ENCODE measurements around the gene PRKG1. TPM values are rescaled to one million over a fixed set of nuclear protein-coding genes. Genes with fewer than 3 reads are reported as not detected.

Gene PRKG1
- total RNA-seq, 8 experiments from 2014 or later, result 5.6 to 40.7 (median 6.6) TPM

GRCh38 chr10:51767103-51767763 lies 692.9 kb downstream of the PRKG1 start:
- WGBS, 10 experiments, result 0 to 100% (median 69%) methylated on average over 1 to 3 of the region's 3 CpGs; no CpG with 5 or more reads in 4 of the 10 experiments
- H3K4me3 ChIP-seq, result no peak overlapping the region
- H3K4me1 ChIP-seq (replicated peaks in 1 of 2), result no peaks in the 10 kb centered on the region
- in situ Hi-C loops (cut with MboI; ENCODE audit: low pct_unique_long_range_greater_than_20kb in 2 of 9, low sequenced_read_pairs in 9 of 9, unreplicated experiment in 9 of 9), result no loop called here
- H3K27ac ChIP-seq, result no peak overlapping the region
- ATAC-seq (replicated peaks in 6 of 8), result peak in 5 of 8 experiments; percentile 45 to 85 (median 68)

GRCh38 chr10:51768886-51769465 lies 694.7 kb downstream of the PRKG1 start:
- peaks cover 0 to 4% of the 10 kb centered on the region in 2 donors for H3K4me1 ChIP-seq (replicated peaks in 1 of 2)
- no peak for ATAC-seq (replicated peaks in 6 of 8)
- no peak overlapping the region for H3K27ac ChIP-seq
- 0 to 100% (median 82%) methylated on average over 1 to 4 of the region's 4 CpGs for WGBS, 10 experiments
- in situ Hi-C loops (cut with MboI; ENCODE audit: low pct_unique_long_range_greater_than_20kb in 2 of 9, low sequenced_read_pairs in 9 of 9, unreplicated experiment in 9 of 9), result no loop called here
- no peak overlapping the region for H3K4me3 ChIP-seq

- no peak for ATAC-seq (replicated peaks in 6 of 8)
- WGBS, 10 experiments, result 82 to 100% (median 100%) methylated on average over 1 to 2 of the region's 2 CpGs; no CpG with 5 or more reads in 5 of the 10 experiments
Measured at GRCh38 chr10:51770709-51771108, 696.4 kb downstream of the PRKG1 start.

GRCh38 chr10:51772387-51772786 lies 698.1 kb downstream of the PRKG1 start:
- 56 to 92% (median 77%) methylated on average over 2 of the region's 2 CpGs for WGBS, 10 experiments
- peaks cover 0 to 4% of the 10 kb centered on the region in 2 donors for H3K4me1 ChIP-seq (replicated peaks in 1 of 2)
- ATAC-seq (replicated peaks in 6 of 8), result no peak
- in situ Hi-C loops (cut with MboI; ENCODE audit: low pct_unique_long_range_greater_than_20kb in 2 of 9, low sequenced_read_pairs in 9 of 9, unreplicated experiment in 9 of 9), result no loop called here
- H3K27ac ChIP-seq, result no peak overlapping the region
- H3K4me3 ChIP-seq, result no peak overlapping the region

More at GRCh38 chr10:51770709-51771108, 696.4 kb downstream of the PRKG1 start:
- H3K4me1 ChIP-seq (replicated peaks in 1 of 2), result peaks cover 0 to 4% of the 10 kb centered on the region in 2 donors
- H3K4me3 ChIP-seq, result no peak overlapping the region
- H3K27ac ChIP-seq, result no peak overlapping the region
- in situ Hi-C loops (cut with MboI; ENCODE audit: low pct_unique_long_range_greater_than_20kb in 2 of 9, low sequenced_read_pairs in 9 of 9, unreplicated experiment in 9 of 9), result no loop called here

- in situ Hi-C loops (cut with MboI; ENCODE audit: low pct_unique_long_range_greater_than_20kb in 2 of 9, low sequenced_read_pairs in 9 of 9, unreplicated experiment in 9 of 9), result no loop called here
- Histone ChIP-seq H3K4me1 (replicated peaks in 1 of 2) (peaks cover 0 to 4% of the 10 kb centered on the region in 2 donors), H3K4me3 (no peak overlapping the region), H3K27ac (no peak overlapping the region)
- peak in 1 of 8 experiments; percentile 60 for ATAC-seq (replicated peaks in 6 of 8)
Measured at GRCh38 chr10:51773681-51774080, 699.4 kb downstream of the PRKG1 start.

- H3K27ac ChIP-seq, result no peak overlapping the region
- no peaks in the 10 kb centered on the region for H3K4me1 ChIP-seq (replicated peaks in 1 of 2)
- in situ Hi-C loops (cut with MboI; ENCODE audit: low pct_unique_long_range_greater_than_20kb in 2 of 9, low sequenced_read_pairs in 9 of 9, unreplicated experiment in 9 of 9), result no loop called here
- no peak overlapping the region for H3K4me3 ChIP-seq
- WGBS, 10 experiments, result 33 to 100% (median 80%) methylated on average over 1 to 2 of the region's 2 CpGs; no CpG with 5 or more reads in 1 of the 10 experiments
- ATAC-seq (replicated peaks in 6 of 8), result peak in 1 of 8 experiments; percentile 27
Measured at GRCh38 chr10:51783941-51784340, 709.7 kb downstream of the PRKG1 start.

GRCh38 chr10:51786016-51786683 lies 711.9 kb downstream of the PRKG1 start:
- H3K4me1 ChIP-seq (replicated peaks in 1 of 2), result no peaks in the 10 kb centered on the region
- in situ Hi-C loops (cut with MboI; ENCODE audit: low pct_unique_long_range_greater_than_20kb in 2 of 9, low sequenced_read_pairs in 9 of 9, unreplicated experiment in 9 of 9), result no loop called here
- H3K27ac ChIP-seq, result no peak overlapping the region
- 81 to 96% (median 88%) methylated on average over 1 to 4 of the region's 4 CpGs for WGBS, 10 experiments
- H3K4me3 ChIP-seq, result no peak overlapping the region
- peak in 1 of 8 experiments; percentile 23 for ATAC-seq (replicated peaks in 6 of 8)

GRCh38 chr10:51786684-51787035 lies 712.4 kb downstream of the PRKG1 start:
- ATAC-seq (replicated peaks in 6 of 8), result no peak
- Histone ChIP-seq H3K4me1 (replicated peaks in 1 of 2) (no peaks in the 10 kb centered on the region), H3K27ac (no peak overlapping the region), H3K4me3 (no peak overlapping the region)
- in situ Hi-C loops (cut with MboI; ENCODE audit: low pct_unique_long_range_greater_than_20kb in 2 of 9, low sequenced_read_pairs in 9 of 9, unreplicated experiment in 9 of 9), result no loop called here
- 27 to 100% (median 89%) methylated on average over 1 of the region's 1 CpG; no CpG with 5 or more reads in 2 of the 10 experiments for WGBS, 10 experiments

GRCh38 chr10:51788273-51788672 lies 714.0 kb downstream of the PRKG1 start:
- WGBS, 10 experiments, result 20 to 96% (median 86%) methylated on average over 1 to 3 of the region's 3 CpGs; no CpG with 5 or more reads in 5 of the 10 experiments
- no peak overlapping the region for H3K4me3 ChIP-seq
- no peaks in the 10 kb centered on the region for H3K4me1 ChIP-seq (replicated peaks in 1 of 2)
- in situ Hi-C loops (cut with MboI; ENCODE audit: low pct_unique_long_range_greater_than_20kb in 2 of 9, low sequenced_read_pairs in 9 of 9, unreplicated experiment in 9 of 9), result no loop called here
- ATAC-seq (replicated peaks in 6 of 8), result no peak
- H3K27ac ChIP-seq, result no peak overlapping the region

- Histone ChIP-seq H3K4me3 (no peak overlapping the region), H3K4me1 (replicated peaks in 1 of 2) (no peaks in the 10 kb centered on the region), H3K27ac (no peak overlapping the region)
- WGBS, 10 experiments, result 0 to 100% (median 100%) methylated on average over 1 of the region's 1 CpG; no CpG with 5 or more reads in 7 of the 10 experiments
- ATAC-seq (replicated peaks in 6 of 8), result no peak
- in situ Hi-C loops (cut with MboI; ENCODE audit: low pct_unique_long_range_greater_than_20kb in 2 of 9, low sequenced_read_pairs in 9 of 9, unreplicated experiment in 9 of 9), result no loop called here
Measured at GRCh38 chr10:51789118-51789517, 714.8 kb downstream of the PRKG1 start.

GRCh38 chr10:51789903-51790302 lies 715.6 kb downstream of the PRKG1 start:
- in situ Hi-C loops (cut with MboI; ENCODE audit: low pct_unique_long_range_greater_than_20kb in 2 of 9, low sequenced_read_pairs in 9 of 9, unreplicated experiment in 9 of 9), result no loop called here
- no peak overlapping the region for H3K27ac ChIP-seq
- no peaks in the 10 kb centered on the region for H3K4me1 ChIP-seq (replicated peaks in 1 of 2)
- H3K4me3 ChIP-seq, result no peak overlapping the region
- WGBS, 10 experiments, result 17 to 100% (median 84%) methylated on average over 1 to 4 of the region's 4 CpGs; no CpG with 5 or more reads in 3 of the 10 experiments
- peak in 2 of 8 experiments; percentile 66 to 85 for ATAC-seq (replicated peaks in 6 of 8)

GRCh38 chr10:51792678-51793077 lies 718.4 kb downstream of the PRKG1 start:
- H3K4me3 ChIP-seq, result no peak overlapping the region
- H3K27ac ChIP-seq, result no peak overlapping the region
- H3K4me1 ChIP-seq (replicated peaks in 1 of 2), result no peaks in the 10 kb centered on the region
- in situ Hi-C loops (cut with MboI; ENCODE audit: low pct_unique_long_range_greater_than_20kb in 2 of 9, low sequenced_read_pairs in 9 of 9, unreplicated experiment in 9 of 9), result no loop called here
- ATAC-seq (replicated peaks in 6 of 8), result no peak

- no peak for ATAC-seq (replicated peaks in 6 of 8)
- 17 to 100% (median 89%) methylated on average over 1 to 3 of the region's 3 CpGs; no CpG with 5 or more reads in 2 of the 10 experiments for WGBS, 10 experiments
- Histone ChIP-seq H3K27ac (no peak overlapping the region), H3K4me1 (replicated peaks in 1 of 2) (no peaks in the 10 kb centered on the region), H3K4me3 (no peak overlapping the region)
- in situ Hi-C loops (cut with MboI; ENCODE audit: low pct_unique_long_range_greater_than_20kb in 2 of 9, low sequenced_read_pairs in 9 of 9, unreplicated experiment in 9 of 9), result no loop called here
Measured at GRCh38 chr10:51800121-51800520, 725.8 kb downstream of the PRKG1 start.
